HL-60/S4 (cell line): ENCODE results near the gene SARDH.
"Not testable (repeated sequence)": the region's sequence is repeated elsewhere in the genome, so short reads cannot be mapped to it uniquely, and the experiment has no call there.

Experiments
- in situ Hi-C: fragments of 300-500 bp; cut with MboI; formaldehyde crosslinking; loops from 2 replicates; pipeline ENCODE4 v1.14.3; 2022; ENCODE audit warnings: low sequenced_read_pairs

Gene SARDH

GRCh38 chr9:133635533-133636531, 102.3 kb downstream of the SARDH start, which contains the start of gene DBH:
DBH (plus strand) TSS chr9:133636363; CDS start chr9:133636372, 9 bp downstream.
- in situ Hi-C loops: no loop called here

GRCh38 chr9:133635098-133635497, 103.1 kb downstream of the SARDH start:
- in situ Hi-C loops: no loop called here

GRCh38 chr9:133634081-133634691, 104.0 kb downstream of the SARDH start:
- in situ Hi-C loops: no loop called here

GRCh38 chr9:133633681-133634080, 104.5 kb downstream of the SARDH start:
- in situ Hi-C loops: no loop called here

GRCh38 chr9:133632806-133633680, 105.1 kb downstream of the SARDH start:
- in situ Hi-C loops: no loop called here

- in situ Hi-C loops: no loop called here
These were observed 107.0 kb downstream of the SARDH start for GRCh38 chr9:133631111-133631510.

GRCh38 chr9:133629221-133630110, 108.7 kb downstream of the SARDH start:
- in situ Hi-C loops: no loop called here

GRCh38 chr9:133628766-133629165, 109.4 kb downstream of the SARDH start:
- in situ Hi-C loops: no loop called here

GRCh38 chr9:133627341-133627740, 110.8 kb downstream of the SARDH start:
- in situ Hi-C loops: no loop called here

- in situ Hi-C loops: not testable (repeated sequence)
These were observed 112.1 kb downstream of the SARDH start for GRCh38 chr9:133626008-133626407.

- in situ Hi-C loops: no loop called here
These were observed 115.6 kb downstream of the SARDH start for GRCh38 chr9:133622555-133622954.

- in situ Hi-C loops: no loop called here
These were observed 116.4 kb downstream of the SARDH start for GRCh38 chr9:133621725-133622267.

GRCh38 chr9:133619791-133620190, 118.4 kb downstream of the SARDH start:
- in situ Hi-C loops: no loop called here

- in situ Hi-C loops: no loop called here
These were observed 119.4 kb downstream of the SARDH start for GRCh38 chr9:133618726-133619125.

GRCh38 chr9:133616643-133617405, 121.3 kb downstream of the SARDH start:
- in situ Hi-C loops: no loop called here

GRCh38 chr9:133615606-133616188, 122.5 kb downstream of the SARDH start:
- in situ Hi-C loops: no loop called here

GRCh38 chr9:133615186-133615585, 123.0 kb downstream of the SARDH start:
- in situ Hi-C loops: no loop called here

GRCh38 chr9:133614678-133615077, 123.5 kb downstream of the SARDH start:
- in situ Hi-C loops: no loop called here

GRCh38 chr9:133614056-133614455, 124.1 kb downstream of the SARDH start:
- in situ Hi-C loops: no loop called here
